LNCaP clone FGC (cell line): ENCODE results near the gene OPN3.

Source experiments
- DNase-seq: peaks from one replicate; pipeline ENCODE4 v3.0.0-alpha.2; 2011; ENCODE audit warnings: low read depth
- H3K4me3 ChIP-seq: 2 replicates; pipeline ENCODE4 v1.5.1; 2011; ENCODE audit warnings: mild to moderate bottlenecking, low read depth, low read length, control low read depth
- TF ChIP-seq, protein P1 (sequence below): IDR thresholded peaks from 2 replicates; pipeline ENCODE4 v1.5.1; 2012; ENCODE audit warnings: mild to moderate bottlenecking; ENCODE audit not compliant: control insufficient read depth, insufficient read depth; ENCODE audit errors: extremely low read depth

OPN3 gene

DNA sequence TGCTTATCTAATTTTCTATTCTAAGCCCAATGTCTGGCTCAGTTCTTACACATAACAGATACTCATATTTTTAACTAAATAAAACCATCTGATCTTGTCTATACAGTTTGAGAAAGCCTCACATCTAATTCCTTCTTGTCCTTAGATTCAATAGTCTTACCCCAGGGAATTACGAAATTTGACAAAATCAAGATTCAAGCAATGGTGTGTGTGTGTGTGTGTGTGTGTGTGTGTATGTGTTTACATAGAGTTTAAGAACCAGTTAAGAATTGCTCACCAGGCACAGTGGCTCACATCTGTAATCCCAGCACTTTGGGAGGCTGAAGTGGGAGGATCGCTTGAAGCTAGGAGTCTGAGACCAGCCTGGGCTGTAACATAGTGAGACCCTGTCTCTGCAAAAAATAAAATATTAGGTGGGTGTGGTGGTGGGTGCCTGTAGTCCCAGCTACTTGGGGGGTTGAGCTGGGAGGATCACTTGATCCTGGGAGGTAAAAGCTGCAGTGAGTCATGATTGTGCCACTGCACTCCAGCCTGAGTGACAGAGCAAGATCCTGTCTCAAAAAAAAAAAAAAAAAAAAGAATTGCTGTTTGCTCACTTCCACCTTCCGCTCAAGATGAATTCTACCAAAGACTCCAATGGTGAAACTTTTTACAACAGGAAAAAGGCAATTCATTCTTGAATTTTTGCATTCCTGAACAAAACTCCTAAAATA lies 18.1 kb upstream of the OPN3 start:
- no peak for DNase-seq
- TF ChIP-seq, protein P1, sequence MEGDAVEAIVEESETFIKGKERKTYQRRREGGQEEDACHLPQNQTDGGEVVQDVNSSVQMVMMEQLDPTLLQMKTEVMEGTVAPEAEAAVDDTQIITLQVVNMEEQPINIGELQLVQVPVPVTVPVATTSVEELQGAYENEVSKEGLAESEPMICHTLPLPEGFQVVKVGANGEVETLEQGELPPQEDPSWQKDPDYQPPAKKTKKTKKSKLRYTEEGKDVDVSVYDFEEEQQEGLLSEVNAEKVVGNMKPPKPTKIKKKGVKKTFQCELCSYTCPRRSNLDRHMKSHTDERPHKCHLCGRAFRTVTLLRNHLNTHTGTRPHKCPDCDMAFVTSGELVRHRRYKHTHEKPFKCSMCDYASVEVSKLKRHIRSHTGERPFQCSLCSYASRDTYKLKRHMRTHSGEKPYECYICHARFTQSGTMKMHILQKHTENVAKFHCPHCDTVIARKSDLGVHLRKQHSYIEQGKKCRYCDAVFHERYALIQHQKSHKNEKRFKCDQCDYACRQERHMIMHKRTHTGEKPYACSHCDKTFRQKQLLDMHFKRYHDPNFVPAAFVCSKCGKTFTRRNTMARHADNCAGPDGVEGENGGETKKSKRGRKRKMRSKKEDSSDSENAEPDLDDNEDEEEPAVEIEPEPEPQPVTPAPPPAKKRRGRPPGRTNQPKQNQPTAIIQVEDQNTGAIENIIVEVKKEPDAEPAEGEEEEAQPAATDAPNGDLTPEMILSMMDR = no peak
- no peak overlapping the region for H3K4me3 ChIP-seq

DNA sequence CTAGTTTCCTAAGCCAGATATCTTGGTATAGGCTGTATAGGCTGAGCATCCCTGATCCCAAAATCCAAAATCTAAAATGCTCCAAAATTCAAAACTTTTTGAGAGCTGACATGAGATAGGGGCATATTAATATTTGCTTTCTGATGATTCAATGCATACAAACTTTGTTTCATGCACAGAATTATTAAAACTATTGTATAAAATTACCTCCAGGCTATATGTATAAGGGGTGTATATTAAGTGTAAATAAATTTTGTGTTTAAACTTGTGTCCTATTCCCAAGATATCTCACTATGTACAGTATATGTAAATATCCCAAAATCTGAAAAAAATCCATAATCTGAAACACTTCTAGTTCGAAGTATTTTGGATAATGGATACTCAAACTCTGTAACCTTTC lies 14.5 kb upstream of the OPN3 start:
- TF ChIP-seq, protein P1 = no peak
- no peak overlapping the region for H3K4me3 ChIP-seq
- no peak for DNase-seq

DNA sequence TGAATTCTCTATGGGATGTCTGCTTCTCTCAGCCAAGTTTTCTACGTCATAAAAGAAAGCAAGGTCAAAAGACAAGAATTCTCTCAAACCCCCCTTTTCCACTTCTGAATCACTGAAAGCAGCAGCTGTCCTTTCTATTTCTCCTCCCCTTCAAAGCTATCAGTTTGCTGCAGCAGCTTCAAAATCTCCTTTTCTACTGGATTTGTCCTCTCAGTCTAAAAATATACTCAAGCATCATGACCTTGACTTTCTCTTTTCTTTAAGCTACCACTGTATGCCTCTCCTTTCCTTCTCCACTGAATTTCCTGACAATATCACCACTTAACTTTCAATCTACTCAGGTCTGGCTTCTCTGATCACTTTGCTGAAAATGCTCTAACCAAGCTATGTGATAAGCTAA lies 13.8 kb upstream of the OPN3 start:
- H3K4me3 ChIP-seq = no peak overlapping the region
- DNase-seq = no peak
- TF ChIP-seq, protein P1 = no peak

DNA sequence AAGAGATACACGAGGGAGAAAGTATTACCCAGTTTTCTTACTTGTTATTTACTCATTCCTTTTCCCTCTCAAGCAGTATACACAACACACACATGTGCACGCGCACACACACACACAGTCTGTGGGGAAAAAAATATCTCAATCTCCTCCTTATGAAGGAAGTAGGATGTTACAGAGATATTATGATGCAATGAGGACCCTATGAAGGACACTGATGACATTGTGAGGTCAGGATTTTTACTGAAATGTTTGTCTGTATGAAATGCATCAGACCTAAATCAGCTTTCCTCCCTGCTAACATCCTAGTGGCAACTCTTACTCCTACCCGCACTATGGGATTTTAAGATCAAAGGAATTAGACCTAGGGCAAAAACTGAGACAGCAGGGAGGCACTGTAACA lies 11.8 kb upstream of the OPN3 start, which contains the start of gene WDR64:
TSS of gene WDR64 (plus strand) at position 270 of the 400 bp plus-strand sequence. CDS start 204 bp downstream, outside the sequence.
- TF ChIP-seq, protein P1 = no peak
- H3K4me3 ChIP-seq = no peak within 1 kb of the TSS
- no peak for DNase-seq

DNA sequence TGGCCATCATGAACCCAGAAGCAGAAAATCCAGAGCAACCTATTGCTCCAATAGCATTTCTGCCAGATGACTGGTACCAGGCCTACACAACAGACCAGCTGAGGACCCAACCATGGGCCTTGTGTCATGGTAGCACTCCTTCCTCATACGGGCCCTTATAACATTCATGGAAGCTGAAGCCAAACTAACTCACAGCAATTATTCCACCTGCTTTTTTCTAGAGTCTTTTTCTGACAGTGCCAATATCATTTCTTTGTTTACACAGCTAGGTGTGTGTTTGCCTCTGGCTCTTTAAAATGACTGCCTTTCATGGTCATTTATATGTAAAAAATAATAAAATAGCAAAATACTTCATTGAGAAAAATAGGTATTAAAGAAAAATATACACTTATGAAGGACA lies 8.0 kb upstream of the OPN3 start:
- H3K4me3 ChIP-seq = no peak overlapping the region
- DNase-seq = no peak
- TF ChIP-seq, protein P1 = no peak

DNA sequence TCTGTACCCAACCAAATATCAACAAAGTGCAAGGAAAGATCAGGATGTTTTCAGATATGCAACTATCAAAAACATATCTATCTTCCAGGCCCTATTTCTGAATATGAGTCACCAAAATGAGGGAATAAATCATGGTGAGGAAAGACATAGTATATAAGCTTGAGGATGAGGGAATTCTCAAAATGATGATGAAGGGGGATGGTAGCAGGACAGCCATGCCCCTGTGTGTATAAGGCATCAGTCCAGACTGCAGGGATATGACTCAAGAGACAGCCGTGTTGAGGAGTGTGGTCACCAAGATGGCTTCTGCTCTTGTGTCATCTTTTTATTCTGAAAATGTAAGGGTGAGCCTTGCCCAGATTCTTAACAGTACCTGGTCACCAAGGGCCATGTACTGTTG lies 7.5 kb upstream of the OPN3 start:
- TF ChIP-seq, protein P1 = no peak
- no peak for DNase-seq
- H3K4me3 ChIP-seq = no peak overlapping the region

DNA sequence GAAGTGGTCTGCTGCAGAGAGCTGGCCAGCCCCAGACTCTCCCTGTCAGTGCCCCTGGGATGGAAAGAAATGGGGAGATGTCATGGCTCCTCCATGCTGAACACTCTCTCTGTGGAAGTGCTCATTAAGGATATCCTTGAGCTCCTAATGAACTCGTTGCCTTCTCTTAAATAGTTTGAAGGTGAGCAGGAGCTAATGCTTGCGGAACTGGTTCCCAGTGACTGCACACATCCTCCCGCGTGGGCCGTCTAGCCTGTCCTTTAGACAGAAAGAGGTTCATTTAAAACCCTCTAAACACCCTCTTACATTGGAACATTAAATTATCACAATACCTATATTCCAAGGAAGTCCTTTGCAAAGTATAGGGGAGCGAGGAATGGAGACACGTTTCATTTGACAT lies 6.0 kb upstream of the OPN3 start:
- TF ChIP-seq, protein P1 = no peak
- no peak overlapping the region for H3K4me3 ChIP-seq
- no peak for DNase-seq
